Osteocyte (in vitro differentiated cells): Measurements from ENCODE around the gene OR5T1. TPM values are rescaled to one million over a fixed set of nuclear protein-coding genes. Genes with fewer than 3 reads are reported as not detected.

Experiments
- DNase-seq: peaks from one replicate; pipeline ENCODE4 v3.0.0; 2021; ENCODE audit warnings: mixed read lengths; ENCODE audit not compliant: unreplicated experiment; ENCODE audit errors: extremely low spot score
- H3K27ac Mint-ChIP-seq: one replicate; pipeline ENCODE4 v1.8.0; 2021; ENCODE audit warnings: mild to moderate bottlenecking, mixed read lengths; ENCODE audit not compliant: unreplicated experiment
- H3K27me3 Mint-ChIP-seq: one replicate; pipeline ENCODE4 v1.8.0; 2021; ENCODE audit warnings: mixed read lengths; ENCODE audit not compliant: unreplicated experiment
- H3K36me3 Mint-ChIP-seq: one replicate; pipeline ENCODE4 v1.8.0; 2021; ENCODE audit warnings: mixed read lengths; ENCODE audit not compliant: unreplicated experiment
- H3K4me1 Mint-ChIP-seq: one replicate; pipeline ENCODE4 v1.8.0; 2021; ENCODE audit warnings: mixed read lengths; ENCODE audit not compliant: unreplicated experiment
- H3K4me3 Mint-ChIP-seq: one replicate; pipeline ENCODE4 v1.8.0; 2021; ENCODE audit warnings: mild to moderate bottlenecking, moderate library complexity, mixed read lengths; ENCODE audit not compliant: unreplicated experiment
- H3K9me3 Mint-ChIP-seq: one replicate; pipeline ENCODE4 v1.8.0; 2021; ENCODE audit warnings: mixed read lengths; ENCODE audit not compliant: unreplicated experiment
- total RNA-seq: library from RNA; stranded (reverse); gene quantifications from 2 replicates; pipeline ENCODE4 v1.2.1, GENCODE V29; 2021
- TF ChIP-seq, protein P1 (sequence below): fragments of 200-600 bp; sonication (generic); IDR thresholded peaks from 2 replicates; pipeline ENCODE4 v1.5.0; 2021; ENCODE audit warnings: antibody characterized with exemption, mild to moderate bottlenecking, moderate library complexity

Gene OR5T1
- total RNA-seq, 1 donor from 2014 or later, result not detected

DNA sequence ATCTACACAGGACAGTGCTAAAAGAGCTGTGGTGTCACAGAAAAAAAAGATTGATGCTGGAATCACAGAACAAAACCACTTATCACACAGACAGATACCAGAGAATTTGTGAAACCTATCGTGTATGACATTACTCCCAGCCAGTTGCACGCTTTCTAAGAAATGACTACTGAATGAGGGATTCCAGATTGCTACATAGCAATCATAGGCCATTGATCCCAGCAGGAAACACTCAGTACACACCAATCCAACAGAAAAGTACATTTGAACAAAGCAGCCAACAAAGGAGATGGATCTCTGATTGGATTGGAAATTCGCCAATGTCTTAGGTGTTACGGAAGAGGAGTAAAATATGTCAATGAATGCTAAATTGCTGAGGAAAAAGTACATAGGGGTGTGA is 22.9 kb downstream of the OR5T1 start:
- no peaks in the 10 kb centered on the region for H3K4me1 Mint-ChIP-seq
- H3K36me3 Mint-ChIP-seq, result no peaks in the 10 kb centered on the region
- TF ChIP-seq, protein P1, sequence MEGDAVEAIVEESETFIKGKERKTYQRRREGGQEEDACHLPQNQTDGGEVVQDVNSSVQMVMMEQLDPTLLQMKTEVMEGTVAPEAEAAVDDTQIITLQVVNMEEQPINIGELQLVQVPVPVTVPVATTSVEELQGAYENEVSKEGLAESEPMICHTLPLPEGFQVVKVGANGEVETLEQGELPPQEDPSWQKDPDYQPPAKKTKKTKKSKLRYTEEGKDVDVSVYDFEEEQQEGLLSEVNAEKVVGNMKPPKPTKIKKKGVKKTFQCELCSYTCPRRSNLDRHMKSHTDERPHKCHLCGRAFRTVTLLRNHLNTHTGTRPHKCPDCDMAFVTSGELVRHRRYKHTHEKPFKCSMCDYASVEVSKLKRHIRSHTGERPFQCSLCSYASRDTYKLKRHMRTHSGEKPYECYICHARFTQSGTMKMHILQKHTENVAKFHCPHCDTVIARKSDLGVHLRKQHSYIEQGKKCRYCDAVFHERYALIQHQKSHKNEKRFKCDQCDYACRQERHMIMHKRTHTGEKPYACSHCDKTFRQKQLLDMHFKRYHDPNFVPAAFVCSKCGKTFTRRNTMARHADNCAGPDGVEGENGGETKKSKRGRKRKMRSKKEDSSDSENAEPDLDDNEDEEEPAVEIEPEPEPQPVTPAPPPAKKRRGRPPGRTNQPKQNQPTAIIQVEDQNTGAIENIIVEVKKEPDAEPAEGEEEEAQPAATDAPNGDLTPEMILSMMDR, result no peak
- no peaks in the 10 kb centered on the region for H3K9me3 Mint-ChIP-seq
- no peak overlapping the region for H3K4me3 Mint-ChIP-seq
- no peak overlapping the region for H3K27ac Mint-ChIP-seq
- DNase-seq, result no peak
- H3K27me3 Mint-ChIP-seq, result no peaks in the 10 kb centered on the region

DNA sequence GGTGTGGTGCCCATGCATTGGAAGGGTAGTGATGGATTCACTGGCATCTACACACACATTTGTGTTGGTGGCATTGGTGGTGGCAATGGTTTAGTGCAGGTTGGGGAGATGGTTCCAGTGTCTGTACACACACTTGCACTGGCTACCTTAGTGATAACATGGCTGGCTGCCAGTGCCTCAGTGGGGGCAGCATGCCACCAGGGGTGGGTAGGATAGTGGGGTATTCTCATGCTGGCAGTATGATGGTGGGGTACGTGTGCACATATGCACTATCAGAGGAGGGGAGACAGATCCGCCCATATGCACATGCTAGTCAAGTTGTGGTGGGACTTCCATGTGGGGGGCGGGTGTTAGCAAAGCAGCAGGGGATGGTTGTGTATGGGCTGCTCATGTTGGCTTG is 33.9 kb downstream of the OR5T1 start:
- no peak overlapping the region for H3K27ac Mint-ChIP-seq
- no peak overlapping the region for H3K4me3 Mint-ChIP-seq
- no peaks in the 10 kb centered on the region for H3K27me3 Mint-ChIP-seq
- no peaks in the 10 kb centered on the region for H3K36me3 Mint-ChIP-seq
- H3K9me3 Mint-ChIP-seq, result peaks cover 43% of the 10 kb centered on the region
- no peak for DNase-seq
- H3K4me1 Mint-ChIP-seq, result no peaks in the 10 kb centered on the region
- TF ChIP-seq, protein P1, result no peak

DNA sequence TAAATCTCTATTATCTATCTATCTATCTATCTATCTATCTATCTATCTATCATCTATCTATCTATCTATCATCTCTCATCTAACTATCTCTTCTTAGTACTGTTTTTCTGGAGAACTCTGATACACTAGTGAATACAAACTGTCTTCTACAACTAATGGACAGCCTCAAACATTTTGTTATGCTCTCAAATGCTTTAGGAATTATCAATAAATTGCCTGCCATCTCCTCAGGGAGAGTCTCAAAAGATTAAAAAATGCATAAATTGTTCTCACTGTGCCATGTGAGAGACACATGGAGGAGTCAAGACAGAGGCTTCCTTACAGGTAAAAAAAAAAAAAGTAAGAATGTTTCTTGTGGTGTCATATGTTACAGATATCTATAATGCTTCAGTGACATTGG is 40.9 kb downstream of the OR5T1 start, which contains the start of gene OR8K3:
Gene OR8K3 (plus strand): TSS at position 301 of the 400 bp plus-strand sequence. CDS start 3,163 bp downstream, outside the sequence.
- peaks cover 11% of the 10 kb centered on the region for H3K9me3 Mint-ChIP-seq
- TF ChIP-seq, protein P1, result no peak
- H3K4me1 Mint-ChIP-seq, result no peaks in the 10 kb centered on the region
- no peaks in the 10 kb centered on the region for H3K27me3 Mint-ChIP-seq
- DNase-seq, result no peak
- no peaks in the 10 kb centered on the region for H3K36me3 Mint-ChIP-seq
- H3K27ac Mint-ChIP-seq, result no peak within 1 kb of the TSS
- no peak within 1 kb of the TSS for H3K4me3 Mint-ChIP-seq

Other genes with a start within 250 kb of the OR5T1 start
- gene OR5AS1, start 246.5 kb upstream of the OR5T1 start, total RNA-seq, result not detected in 2 replicates
- not detected in 2 replicates for gene OR8I2, start 180.8 kb upstream of the OR5T1 start, total RNA-seq
- not detected in 2 replicates for gene OR8H2, start 170.5 kb upstream of the OR5T1 start, total RNA-seq
- gene OR8H3, start 151.8 kb upstream of the OR5T1 start, total RNA-seq, result not detected in 2 replicates
- gene OR8J3, start 134.0 kb upstream of the OR5T1 start, total RNA-seq, result not detected in 2 replicates
- not detected in 2 replicates for gene OR8K5, start 113.8 kb upstream of the OR5T1 start, total RNA-seq
- gene OR5J2, start 97.5 kb upstream of the OR5T1 start, total RNA-seq, result not detected in 2 replicates
- gene OR5T2, start 39.9 kb upstream of the OR5T1 start, total RNA-seq, result not detected in 2 replicates
- gene OR5T3, start 21.9 kb upstream of the OR5T1 start, total RNA-seq, result not detected in 2 replicates
- not detected in 2 replicates for gene OR8H1, start 18.1 kb downstream of the OR5T1 start, total RNA-seq
- not detected in 2 replicates for gene OR8K3, start 41.0 kb downstream of the OR5T1 start, total RNA-seq
- not detected in 2 replicates for gene OR8K1, start 71.9 kb downstream of the OR5T1 start, total RNA-seq
- gene OR8J1, start 80.1 kb downstream of the OR5T1 start, total RNA-seq, result not detected in 2 replicates
- not detected in 2 replicates for gene OR8U1, start 101.5 kb downstream of the OR5T1 start, total RNA-seq
- not detected in 2 replicates for gene OR5AL1, start 138.5 kb downstream of the OR5T1 start, total RNA-seq
- gene OR5M3, start 199.2 kb downstream of the OR5T1 start, total RNA-seq, result not detected in 2 replicates
- gene OR5M8, start 217.2 kb downstream of the OR5T1 start, total RNA-seq, result not detected in 2 replicates